HG03108 (cell line): ENCODE data around the gene ECM1.

Experiments used
- ATAC-seq: cut with Tn5 transposase; IDR thresholded peaks from one replicate; pipeline ENCODE4 v1.9.1; 2021; ENCODE audit warnings: moderate library complexity; ENCODE audit not compliant: unreplicated experiment

The ECM1 gene

DNA sequence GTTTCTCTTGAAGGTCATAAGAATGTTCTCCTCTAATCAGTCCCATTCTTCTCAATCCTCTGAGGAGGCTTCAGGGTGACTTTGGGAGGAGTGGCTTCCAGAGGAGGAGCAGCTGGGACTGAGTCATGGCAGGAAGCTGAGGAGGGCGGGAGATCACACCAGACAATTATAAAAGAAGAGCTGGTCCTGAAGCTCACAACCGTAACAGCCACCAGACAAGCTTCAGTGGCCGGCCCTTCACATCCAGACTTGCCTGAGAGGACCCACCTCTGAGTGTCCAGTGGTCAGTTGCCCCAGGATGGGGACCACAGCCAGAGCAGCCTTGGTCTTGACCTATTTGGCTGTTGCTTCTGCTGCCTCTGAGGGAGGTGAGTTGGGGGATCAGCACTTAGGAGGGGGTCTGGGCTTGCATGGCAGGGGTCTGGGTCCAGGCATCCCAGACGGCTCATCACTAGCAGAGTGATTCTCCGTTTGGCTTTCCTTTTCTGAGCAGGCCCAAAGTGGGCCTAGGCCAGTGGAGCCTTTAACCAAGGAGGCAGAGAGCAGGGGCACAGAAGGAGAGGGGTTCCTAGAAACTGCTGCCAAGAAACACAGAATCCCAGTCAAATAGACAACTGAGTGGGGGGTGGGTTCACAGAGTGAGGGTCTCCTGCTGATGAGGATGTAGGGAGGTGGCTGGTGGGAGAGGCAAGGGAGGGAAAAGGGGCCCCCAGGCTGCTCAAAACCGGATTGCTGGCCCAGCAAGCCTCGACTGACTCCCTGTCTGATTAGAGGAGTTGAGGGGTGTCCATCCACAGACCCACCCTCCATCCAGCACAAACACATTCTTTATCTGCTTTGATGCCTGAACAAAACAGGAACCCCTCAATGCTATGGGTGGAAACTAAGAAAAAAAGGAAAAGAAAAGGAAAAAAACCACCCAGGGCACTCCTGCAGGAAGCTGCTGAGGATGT lies at the start of gene ECM1:
ECM1 (plus strand) TSS at position 198 of the 953 bp plus-strand sequence; CDS start at position 299, 101 bp downstream.
- ATAC-seq = no peak

DNA sequence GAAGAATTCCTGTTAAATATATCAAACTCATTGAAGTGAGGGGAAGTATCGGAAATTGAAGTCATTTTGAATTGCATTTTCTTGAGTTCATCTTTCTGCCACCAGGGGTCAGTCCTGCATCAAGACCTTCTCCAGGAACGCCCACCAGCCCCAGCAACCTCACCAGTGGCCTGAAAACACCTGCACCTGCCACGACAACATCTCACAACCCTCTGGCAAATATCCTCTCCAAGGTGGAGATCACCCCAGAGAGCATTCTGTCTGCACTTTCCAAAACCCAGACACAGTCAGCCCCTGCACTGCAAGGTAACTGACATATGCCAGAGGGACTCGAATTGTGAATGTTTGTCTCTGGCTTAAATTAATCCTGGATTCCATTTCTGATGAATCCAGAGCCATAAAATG lies 43.5 kb upstream of the ECM1 start:
- no peak for ATAC-seq

DNA sequence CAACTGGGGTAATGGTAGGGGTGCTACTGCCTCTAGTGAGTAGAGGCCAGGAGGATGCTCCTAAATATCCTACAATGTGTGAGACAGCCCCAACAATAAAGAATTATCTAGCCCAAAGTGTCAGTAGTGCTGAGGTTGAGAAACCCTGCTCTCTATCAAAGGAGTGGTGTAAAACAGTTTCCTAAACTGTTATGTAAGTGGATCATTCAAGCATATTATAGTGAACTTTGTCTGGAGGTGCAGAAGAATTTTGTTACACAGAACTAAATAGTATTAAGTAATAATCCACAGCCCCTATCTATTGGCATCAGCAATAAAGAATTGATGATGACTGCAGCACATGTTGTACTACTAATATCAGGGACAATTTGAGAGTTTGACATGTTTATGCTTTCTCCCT lies 40.9 kb upstream of the ECM1 start:
- no peak for ATAC-seq

DNA sequence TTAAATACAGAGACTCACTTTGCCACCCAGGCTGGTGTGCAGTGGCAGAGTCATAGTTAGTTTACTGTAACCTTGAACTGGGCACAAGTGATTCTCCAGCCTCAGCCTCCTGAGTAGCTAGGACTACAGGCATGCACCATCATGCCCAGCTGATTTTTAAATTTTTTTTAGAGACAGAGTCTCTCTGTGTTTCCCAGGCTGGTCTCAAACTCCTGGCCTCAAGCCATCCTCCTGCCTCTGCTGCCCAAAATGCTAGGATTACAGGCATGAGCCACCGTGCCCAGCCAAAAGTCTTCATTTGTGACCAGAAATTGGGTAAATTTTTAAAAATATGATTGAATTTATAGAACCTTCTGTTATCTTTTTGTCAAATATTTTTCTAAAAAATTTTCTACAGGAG lies 38.6 kb upstream of the ECM1 start:
- no peak for ATAC-seq

DNA sequence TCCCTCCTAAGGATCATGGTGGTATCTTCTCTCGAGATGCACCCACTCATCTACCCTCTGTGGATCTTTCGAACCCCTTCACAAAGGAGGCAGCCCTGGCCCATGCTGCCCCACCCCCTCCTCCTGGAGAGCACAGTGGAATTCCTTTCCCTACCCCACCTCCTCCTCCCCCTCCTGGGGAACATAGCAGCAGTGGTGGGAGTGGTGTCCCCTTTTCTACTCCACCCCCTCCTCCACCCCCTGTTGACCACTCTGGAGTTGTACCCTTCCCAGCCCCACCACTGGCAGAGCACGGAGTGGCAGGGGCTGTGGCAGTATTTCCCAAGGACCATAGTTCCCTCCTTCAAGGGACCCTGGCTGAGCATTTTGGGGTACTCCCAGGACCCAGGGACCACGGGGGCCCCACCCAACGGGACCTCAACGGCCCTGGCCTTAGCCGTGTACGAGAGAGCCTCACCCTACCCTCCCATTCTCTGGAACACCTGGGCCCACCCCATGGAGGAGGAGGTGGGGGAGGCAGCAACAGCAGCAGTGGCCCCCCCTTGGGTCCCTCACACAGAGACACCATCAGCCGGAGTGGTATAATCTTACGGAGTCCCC lies 35.2 kb upstream of the ECM1 start:
- ATAC-seq = no peak

DNA sequence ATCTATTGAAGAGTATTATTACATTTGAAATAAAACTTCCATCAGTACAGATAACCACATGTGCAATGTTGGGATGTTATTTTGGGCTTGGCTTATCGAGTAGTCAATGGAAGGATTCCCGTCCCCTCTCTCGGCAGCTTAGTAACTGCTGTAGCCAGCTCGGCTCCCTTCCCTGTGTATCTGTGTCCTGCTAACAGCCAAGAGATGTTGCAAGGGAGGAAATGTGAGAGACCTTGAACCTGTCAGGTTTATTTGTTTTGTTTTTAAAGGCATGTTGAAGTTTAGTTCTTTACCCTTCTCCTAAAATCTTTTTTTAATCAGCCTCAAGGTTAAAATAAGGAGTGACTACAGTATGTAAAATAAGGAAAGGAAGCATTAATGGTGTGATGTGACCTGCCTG lies 34.2 kb upstream of the ECM1 start:
- ATAC-seq = no peak

DNA sequence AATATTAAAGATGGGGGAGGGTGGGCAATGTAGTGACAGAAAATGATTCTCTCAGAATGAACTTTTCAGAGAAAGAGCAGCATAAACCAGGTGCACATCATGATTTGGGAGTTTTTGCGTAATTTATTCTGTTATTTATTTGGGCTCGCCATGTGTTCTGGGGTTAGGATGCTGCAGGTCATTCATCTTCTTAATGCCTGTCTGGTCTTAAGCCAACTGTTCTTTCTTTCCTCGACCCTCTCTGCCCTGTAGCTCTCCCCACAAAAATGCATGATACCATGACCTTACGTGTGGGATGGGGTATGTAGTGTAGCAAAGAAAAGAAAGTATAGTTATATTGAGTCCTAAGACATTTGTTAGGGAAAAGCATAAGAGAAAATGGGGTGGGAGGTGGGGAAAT lies 33.0 kb upstream of the ECM1 start:
- ATAC-seq = no peak

DNA sequence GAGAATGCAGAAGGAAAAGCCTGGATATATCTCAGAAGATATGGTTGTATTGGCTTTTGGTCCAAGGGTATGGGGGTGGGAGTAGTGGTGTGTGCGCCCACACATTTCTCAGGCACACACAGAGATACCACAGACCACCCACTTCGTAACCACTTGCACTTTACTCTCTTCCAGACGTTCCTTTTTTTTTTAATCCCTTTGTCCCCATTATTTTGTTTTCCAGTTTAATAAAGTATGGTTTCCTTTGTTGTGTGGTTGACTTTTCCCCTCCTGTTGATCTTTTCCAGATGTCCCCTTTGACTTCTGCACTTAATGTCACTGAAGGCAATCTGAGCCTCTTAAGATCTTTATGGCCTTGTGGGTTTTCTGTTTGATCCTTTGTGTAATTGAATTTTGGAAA lies 31.2 kb upstream of the ECM1 start:
- ATAC-seq = no peak

DNA sequence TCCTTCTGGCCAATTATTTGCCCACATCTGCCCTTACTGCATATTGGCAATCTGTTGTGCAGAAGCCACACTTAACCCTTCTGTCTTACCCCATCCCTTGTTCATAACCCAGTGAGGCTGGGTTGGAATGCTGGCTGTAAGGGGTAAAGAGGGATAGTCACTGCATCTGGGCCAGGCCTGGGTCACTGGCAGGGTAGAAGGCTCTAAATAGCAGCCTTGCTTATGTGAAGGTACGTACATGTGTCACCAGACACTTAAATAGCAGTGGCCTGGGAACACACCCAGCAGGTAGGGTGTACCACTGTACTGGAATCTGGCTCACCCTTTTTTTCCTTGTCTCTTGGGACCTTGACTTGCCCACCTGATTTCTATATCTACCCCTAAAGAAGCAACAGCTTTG lies 30.6 kb upstream of the ECM1 start:
- ATAC-seq = no peak

DNA sequence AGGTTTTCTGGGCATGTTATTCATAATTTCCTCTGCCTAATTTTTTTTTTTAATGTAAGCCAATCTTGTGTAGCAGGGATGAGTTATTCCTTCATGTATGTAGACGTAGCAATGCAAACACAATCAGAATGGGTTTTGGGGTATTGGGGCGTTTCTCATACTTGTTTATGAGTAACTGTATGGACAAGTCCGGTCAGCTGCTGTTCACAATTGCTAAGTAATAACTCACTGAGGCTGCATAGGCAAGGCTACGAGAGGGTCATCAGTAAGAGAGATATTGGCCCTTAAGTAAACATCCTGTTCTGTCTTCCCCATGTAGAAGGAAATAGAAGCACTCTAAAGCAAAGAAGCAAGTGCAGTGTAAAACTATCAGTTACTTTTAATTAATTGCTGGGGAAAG lies 30.2 kb upstream of the ECM1 start:
- no peak for ATAC-seq

DNA sequence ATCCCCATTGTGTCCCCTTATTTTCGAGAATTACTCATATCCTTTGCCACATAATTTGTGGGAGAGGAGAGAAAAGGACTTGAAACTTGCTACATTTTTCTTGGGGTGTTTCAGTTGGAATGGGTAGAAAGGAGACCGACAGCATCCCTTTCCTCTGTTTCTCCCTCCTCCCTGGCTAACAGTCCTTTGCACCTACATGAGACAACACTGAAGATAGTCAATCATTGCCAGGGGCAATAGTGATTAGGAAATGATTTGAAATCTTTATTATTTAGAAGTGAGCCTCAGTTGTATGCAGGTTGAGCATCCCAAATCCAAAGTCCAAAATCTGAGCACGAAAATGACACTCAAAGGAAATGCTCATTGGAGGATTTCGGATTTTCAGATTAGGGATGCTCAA lies 28.5 kb upstream of the ECM1 start:
- ATAC-seq = no peak

DNA sequence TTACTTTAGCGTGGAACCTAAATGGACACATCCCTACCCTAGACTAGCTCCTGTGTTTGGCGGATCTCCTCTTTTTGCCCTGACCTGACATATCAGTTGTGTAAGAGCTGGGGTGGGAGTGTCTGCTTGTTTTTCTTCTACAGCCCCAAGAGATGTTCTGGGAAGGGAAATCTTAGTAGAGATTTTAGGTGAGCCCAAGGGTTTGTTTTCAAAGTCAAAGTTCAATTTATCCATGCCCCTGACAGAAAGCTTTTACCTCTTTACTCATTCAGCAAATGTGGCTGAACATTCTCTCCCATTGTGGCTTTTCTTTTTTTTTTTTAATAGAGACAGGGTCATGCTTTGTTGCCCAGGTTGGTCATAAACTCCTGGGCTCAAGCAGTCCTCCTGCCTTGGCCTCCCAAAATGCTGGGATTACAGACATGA lies 28.0 kb upstream of the ECM1 start:
- ATAC-seq = no peak

DNA sequence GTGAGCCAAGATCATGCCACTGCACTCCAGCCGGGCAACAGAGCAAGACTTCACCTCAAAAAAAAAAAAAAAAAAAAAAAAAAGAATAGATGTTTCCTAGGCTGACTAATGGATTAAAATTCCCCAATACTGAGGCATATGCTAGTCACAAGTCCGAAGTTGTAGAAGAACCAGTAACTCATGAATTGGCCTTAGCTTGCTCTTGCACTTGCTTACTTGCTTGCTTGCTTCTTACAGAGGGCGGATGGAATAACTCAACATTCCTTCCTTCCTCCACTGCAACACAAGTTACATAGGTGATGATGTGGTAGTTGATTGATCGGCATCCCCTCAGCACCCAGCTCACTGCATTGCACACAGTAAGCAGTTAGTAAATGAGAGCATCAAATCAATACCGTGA lies 23.5 kb upstream of the ECM1 start:
- no peak for ATAC-seq

DNA sequence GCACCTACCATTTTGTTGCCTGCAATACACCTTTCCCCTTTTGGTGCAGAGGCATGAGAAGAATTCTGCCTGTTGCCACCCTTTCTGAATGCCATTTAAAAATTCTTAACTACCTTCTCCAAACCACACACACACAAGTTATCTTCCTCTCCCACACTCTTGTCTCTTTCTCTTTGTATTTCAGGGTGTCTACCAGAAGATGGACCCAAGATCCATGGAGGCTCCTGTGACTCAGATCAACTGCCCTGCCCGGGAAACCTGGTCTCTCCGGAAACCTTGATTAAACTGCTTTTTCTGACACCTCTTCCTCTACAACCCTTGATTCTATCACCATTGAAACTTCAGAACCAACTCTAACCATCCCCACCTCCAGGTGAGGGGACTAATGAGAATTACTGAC lies 23.0 kb upstream of the ECM1 start:
- ATAC-seq = no peak

DNA sequence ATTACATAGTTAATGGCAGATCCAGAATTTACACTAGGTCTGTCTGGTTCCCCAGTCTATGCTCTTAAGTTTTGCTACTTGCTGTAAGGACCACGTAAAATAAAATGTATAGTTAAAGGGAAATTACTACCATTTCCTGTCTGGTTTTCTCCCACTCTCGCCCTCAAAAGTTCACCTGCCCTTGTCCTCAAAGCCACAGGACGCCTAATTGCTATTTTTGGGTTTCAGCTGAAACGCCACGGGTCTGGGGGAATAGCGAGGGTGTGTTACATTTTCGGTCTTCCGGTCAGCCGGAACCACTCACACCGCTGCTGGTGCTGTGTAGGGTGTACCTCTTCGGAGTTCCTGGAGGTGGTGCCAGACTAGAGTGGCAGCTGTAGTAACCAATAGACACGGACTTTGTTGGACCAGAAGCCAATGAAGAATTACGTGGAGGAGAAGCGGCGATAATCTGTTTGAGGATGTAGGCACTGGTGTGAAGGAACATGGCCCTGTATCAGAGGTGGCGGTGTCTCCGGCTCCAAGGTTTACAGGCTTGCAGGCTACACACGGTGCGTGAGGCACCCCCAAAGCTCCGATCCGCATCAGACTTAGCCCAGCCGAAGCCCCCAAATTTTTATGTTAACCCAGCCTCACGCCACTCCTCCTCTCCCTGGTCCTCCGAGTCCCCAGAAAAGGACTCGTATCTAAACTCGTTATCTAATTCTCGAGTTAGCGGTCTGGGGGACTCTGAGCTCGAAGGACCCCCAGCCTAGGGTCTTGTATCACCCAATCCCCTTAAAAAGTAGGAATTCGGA lies 20.7 kb upstream of the ECM1 start, which contains the start of gene TARS2:
TARS2 (plus strand) TSS at position 454 of the 797 bp plus-strand sequence; CDS start at position 486, 32 bp downstream.
- ATAC-seq = peak; percentile 100

DNA sequence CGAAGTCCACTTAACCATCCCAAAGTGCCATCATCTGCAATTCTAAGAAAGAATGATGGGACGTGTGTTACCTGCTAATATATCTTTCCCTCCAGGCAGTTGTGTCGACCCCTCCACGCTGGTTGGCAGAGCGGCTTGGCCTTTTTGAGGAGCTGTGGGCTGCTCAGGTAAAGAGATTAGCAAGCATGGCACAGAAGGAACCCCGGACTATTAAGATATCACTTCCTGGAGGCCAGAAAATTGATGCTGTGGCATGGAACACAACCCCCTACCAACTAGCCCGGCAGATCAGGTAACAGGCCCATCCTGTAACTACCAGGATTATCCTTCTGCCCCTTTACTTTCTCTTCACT lies 20.2 kb upstream of the ECM1 start:
- ATAC-seq = no peak

DNA sequence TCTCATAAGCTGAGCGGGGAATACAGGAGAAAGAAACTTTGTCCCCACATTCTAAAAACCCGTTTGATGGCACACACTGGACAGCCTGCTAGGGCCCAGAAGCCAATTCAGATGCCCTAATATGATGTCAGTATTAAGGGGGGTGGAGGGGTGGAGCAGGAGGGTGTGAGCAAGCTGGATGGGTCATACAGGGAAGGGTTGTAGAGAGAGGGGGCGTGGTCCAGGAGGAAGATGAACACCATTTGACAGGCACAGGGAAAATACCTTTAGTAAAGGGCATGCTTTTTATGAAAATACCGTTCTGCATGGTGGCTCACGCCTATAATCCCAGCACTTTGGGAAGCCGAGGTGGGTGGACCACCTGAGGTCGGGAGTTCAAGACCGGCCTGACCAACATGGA lies 14.7 kb upstream of the ECM1 start:
- ATAC-seq = no peak

DNA sequence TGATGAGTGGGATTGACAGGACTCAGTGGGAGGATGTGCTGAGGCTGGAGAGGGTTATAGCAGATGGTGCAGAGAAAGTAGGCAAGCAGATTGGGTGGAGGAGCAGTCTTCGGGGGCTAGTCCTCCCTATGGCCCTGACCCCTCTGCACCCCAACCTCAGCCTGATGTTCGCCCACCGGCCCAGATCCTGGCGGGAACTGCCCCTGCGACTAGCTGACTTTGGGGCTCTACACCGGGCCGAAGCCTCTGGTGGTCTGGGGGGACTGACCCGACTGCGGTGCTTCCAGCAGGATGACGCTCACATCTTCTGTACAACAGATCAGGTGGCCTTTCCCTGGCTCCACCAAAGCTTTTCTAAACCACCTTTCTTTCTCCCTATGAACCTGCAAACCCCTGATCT lies 9.6 kb upstream of the ECM1 start:
- no peak for ATAC-seq

DNA sequence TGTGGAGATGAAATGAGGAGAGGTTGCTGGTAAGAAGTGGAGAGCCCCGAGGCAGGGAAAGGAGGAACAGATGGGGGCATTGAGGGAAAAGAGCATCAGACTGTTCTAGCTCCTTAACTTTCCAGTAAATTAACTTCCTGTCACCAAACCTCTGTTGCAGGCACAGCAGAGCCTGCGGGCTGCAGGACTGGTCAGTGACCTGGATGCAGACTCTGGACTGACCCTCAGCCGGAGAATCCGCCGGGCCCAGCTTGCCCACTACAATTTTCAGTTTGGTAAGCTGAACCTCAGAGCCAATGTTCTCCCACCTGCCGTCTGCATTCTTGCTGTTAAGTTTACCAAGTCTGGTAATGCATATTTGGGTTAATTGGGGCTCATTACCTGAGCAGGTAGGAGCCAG lies 2.5 kb upstream of the ECM1 start:
- ATAC-seq = no peak

DNA sequence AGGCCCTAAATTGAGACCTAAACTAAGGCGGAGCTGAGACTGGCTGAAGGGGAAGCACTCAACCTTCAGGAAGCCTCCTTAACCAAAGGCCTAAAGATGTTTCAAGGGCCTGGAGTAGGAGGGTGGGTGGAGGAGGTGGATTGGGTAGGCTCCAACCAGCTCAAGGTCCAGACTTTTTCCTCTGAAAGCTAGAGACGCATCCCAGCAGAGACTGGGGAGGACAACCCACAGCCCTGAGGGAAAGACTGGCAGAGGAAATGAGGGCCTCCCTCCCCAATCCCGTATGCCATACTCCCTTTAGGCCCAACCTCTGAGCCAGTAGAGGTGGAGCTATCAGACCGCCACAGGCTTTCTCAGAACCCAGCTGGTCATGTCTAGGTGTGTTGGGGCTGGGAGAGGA lies 1.1 kb downstream of the ECM1 start:
- no peak for ATAC-seq

DNA sequence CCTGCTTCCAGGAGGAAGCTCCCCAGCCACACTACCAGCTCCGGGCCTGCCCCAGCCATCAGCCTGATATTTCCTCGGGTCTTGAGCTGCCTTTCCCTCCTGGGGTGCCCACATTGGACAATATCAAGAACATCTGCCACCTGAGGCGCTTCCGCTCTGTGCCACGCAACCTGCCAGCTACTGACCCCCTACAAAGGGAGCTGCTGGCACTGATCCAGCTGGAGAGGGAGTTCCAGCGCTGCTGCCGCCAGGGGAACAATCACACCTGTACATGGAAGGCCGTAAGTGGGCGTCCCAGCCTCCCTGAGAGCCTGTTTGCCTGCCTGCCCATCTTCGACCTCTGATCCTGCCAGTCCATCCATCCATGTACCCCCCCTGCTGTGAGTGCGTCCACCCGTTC lies 3.6 kb downstream of the ECM1 start:
- no peak for ATAC-seq
